RWPE1 (cell line): ENCODE measurements around the gene FYB2.

Source experiments
- CTCF ChIA-PET: fragments of 350-600 bp; sonication (Branson Sonifier 250); formaldehyde crosslinking; extraction: SDS; loops from one replicate; lab custom pipeline; 2021; lab: Yijun Ruan, JAX
- POLR2A ChIA-PET: fragments of 400-600 bp; formaldehyde crosslinking; extraction: SDS; loops from one replicate; lab custom pipeline; 2020; ENCODE audit warnings: antibody characterized with exemption; ENCODE audit not compliant: low non-redundant PET; lab: Yijun Ruan, JAX
- DNase-seq: peaks from one replicate; pipeline ENCODE4 v3.0.0; 2012; ENCODE audit warnings: low spot score
- H3K27ac ChIP-seq: fragments of 450-650 bp; 2 replicates; pipeline ENCODE4 v1.5.1; 2017
- TF ChIP-seq, protein P1 (sequence below): fragments of 450-650 bp; conservative IDR thresholded peaks from 2 replicates; pipeline ENCODE4 v1.5.1; 2017; ENCODE audit warnings: low read depth, mild to moderate bottlenecking

The FYB2 gene

GRCh38 chr1:56830052-56830451, 10.8 kb upstream of the FYB2 start:
- no peak overlapping the region for H3K27ac ChIP-seq
- TF ChIP-seq, protein P1, sequence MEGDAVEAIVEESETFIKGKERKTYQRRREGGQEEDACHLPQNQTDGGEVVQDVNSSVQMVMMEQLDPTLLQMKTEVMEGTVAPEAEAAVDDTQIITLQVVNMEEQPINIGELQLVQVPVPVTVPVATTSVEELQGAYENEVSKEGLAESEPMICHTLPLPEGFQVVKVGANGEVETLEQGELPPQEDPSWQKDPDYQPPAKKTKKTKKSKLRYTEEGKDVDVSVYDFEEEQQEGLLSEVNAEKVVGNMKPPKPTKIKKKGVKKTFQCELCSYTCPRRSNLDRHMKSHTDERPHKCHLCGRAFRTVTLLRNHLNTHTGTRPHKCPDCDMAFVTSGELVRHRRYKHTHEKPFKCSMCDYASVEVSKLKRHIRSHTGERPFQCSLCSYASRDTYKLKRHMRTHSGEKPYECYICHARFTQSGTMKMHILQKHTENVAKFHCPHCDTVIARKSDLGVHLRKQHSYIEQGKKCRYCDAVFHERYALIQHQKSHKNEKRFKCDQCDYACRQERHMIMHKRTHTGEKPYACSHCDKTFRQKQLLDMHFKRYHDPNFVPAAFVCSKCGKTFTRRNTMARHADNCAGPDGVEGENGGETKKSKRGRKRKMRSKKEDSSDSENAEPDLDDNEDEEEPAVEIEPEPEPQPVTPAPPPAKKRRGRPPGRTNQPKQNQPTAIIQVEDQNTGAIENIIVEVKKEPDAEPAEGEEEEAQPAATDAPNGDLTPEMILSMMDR = no peak
- POLR2A ChIA-PET = no interaction called here
- DNase-seq = no peak
- CTCF ChIA-PET = no interaction called here

- CTCF ChIA-PET = no interaction called here
- TF ChIP-seq, protein P1 = no peak
- no peak overlapping the region for H3K27ac ChIP-seq
- no peak for DNase-seq
- POLR2A ChIA-PET = no interaction called here
These were observed 8.5 kb upstream of the FYB2 start for GRCh38 chr1:56827711-56828110.

- H3K27ac ChIP-seq = no peak overlapping the region
- ChIA-PET POLR2A (no interaction called here), CTCF (no interaction called here)
- TF ChIP-seq, protein P1 = no peak
- no peak for DNase-seq
These were observed 6.2 kb upstream of the FYB2 start for GRCh38 chr1:56825436-56825835.

DNA sequence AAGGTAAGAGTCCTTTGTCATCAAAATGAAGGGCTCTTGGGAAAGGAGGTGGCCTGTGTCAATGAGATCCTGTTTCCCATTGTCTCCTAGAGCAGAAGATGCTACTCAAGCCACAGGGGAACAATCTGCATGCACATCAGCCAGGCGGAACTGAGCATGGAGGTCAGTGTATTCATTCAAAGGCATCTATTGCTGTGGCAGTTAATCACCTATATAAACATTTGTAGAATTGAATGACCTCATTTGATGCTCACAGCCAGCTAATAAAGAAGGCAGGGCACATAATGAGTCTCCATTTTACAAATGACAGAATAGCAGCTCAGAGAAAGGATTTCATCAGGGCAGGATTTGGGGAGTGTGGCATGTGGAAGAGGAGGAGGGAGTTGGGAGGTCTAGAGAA, 5.7 kb upstream of the FYB2 start:
- ChIA-PET CTCF (interaction anchor here (0.6 kb wide), 1 partner anchor 1342 kb away, joined by 3 read pairs; no protein-coding TSS in a partner anchor), POLR2A (no interaction called here)
- no peak for DNase-seq
- TF ChIP-seq, protein P1 = no peak
- H3K27ac ChIP-seq = no peak overlapping the region

GRCh38 chr1:56824271-56824670, 5.1 kb upstream of the FYB2 start:
- CTCF ChIA-PET = no interaction called here

GRCh38 chr1:56821462-56821797, 2.2 kb upstream of the FYB2 start:
- ChIA-PET CTCF (interaction anchor here (0.6 to 1.4 kb wide), 6 partner anchors 10 to 243 kb away, joined by 3 to 10 read pairs (median 4); no protein-coding TSS in a partner anchor), POLR2A (no interaction called here)
- TF ChIP-seq, protein P1 = no peak
- DNase-seq = no peak
- no peak overlapping the region for H3K27ac ChIP-seq

More at GRCh38 chr1:56824271-56824670, 5.1 kb upstream of the FYB2 start:
- TF ChIP-seq, protein P1 = no peak
- POLR2A ChIA-PET = interaction anchor here (0.6 kb wide), 1 partner anchor 458 kb away, joined by 4 read pairs; no protein-coding TSS in a partner anchor
- DNase-seq = no peak
- no peak overlapping the region for H3K27ac ChIP-seq
